Measurements from ENCODE around the gene LRRK2.

DNA sequence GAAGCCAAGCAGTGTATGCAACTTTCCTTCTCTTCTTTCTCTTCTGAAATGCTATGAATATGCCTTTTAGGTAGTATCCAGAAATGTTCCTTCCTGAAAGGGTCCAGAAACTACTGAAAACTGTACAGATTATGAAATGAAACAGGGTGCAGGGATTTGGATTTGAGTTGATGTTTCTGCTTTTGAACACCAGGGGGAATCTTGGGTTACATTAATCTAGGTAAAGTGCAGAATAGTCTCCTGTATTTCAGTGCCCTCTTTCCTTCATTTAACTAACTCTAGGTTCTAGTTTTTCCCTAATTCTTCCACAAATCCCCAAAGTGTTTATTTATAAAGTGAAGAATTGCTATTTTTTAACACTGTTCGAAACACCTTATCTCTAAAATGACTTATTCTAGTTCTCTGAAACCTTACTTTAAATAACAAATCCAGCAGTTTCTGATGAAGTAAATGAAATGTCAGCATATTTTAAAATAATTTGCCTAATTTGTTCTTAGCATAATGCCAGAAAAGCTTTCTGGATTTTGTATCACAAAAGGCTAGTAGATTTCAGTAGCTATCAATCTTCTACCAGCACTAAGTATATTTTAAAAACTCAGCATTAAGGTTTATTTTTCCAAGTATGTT, 111.9 kb downstream of the LRRK2 start:
- TF ChIP-seq ZNF658 (tag by site-specific recombination; IDR thresholded peaks at IDR 0.05) (no peak), HOXA7 (CRISPR knock-in tag; IDR thresholded peaks at IDR 0.05; ENCODE audit: borderline replicate concordance) (no peak), YY1 (tag by site-specific recombination; IDR thresholded peaks at IDR 0.05) (no peak), ZNF394 (tag by site-specific recombination; IDR thresholded peaks at IDR 0.05; ENCODE audit: borderline replicate concordance) (no peak), ZFP37 (tag by site-specific recombination; IDR thresholded peaks at IDR 0.05) (no peak), ZNF146 (tag by site-specific recombination; IDR thresholded peaks at IDR 0.05) (no peak), ZNF221 (tag by site-specific recombination; IDR thresholded peaks at IDR 0.05; ENCODE audit: borderline replicate concordance) (no peak), ZNF311 (tag by site-specific recombination; IDR thresholded peaks at IDR 0.05; ENCODE audit: borderline replicate concordance) (no peak), KLF9 (tag by site-specific recombination; IDR thresholded peaks at IDR 0.05; ENCODE audit: low read depth) (no peak), BCL11B (tag by site-specific recombination; IDR thresholded peaks at IDR 0.05; ENCODE audit: low read depth) (no peak), ZNF23 (tag by site-specific recombination; IDR thresholded peaks at IDR 0.05; ENCODE audit: borderline replicate concordance) (no peak)
- TF ChIP-seq, protein P1, sequence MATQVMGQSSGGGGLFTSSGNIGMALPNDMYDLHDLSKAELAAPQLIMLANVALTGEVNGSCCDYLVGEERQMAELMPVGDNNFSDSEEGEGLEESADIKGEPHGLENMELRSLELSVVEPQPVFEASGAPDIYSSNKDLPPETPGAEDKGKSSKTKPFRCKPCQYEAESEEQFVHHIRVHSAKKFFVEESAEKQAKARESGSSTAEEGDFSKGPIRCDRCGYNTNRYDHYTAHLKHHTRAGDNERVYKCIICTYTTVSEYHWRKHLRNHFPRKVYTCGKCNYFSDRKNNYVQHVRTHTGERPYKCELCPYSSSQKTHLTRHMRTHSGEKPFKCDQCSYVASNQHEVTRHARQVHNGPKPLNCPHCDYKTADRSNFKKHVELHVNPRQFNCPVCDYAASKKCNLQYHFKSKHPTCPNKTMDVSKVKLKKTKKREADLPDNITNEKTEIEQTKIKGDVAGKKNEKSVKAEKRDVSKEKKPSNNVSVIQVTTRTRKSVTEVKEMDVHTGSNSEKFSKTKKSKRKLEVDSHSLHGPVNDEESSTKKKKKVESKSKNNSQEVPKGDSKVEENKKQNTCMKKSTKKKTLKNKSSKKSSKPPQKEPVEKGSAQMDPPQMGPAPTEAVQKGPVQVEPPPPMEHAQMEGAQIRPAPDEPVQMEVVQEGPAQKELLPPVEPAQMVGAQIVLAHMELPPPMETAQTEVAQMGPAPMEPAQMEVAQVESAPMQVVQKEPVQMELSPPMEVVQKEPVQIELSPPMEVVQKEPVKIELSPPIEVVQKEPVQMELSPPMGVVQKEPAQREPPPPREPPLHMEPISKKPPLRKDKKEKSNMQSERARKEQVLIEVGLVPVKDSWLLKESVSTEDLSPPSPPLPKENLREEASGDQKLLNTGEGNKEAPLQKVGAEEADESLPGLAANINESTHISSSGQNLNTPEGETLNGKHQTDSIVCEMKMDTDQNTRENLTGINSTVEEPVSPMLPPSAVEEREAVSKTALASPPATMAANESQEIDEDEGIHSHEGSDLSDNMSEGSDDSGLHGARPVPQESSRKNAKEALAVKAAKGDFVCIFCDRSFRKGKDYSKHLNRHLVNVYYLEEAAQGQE (tag by site-specific recombination; IDR thresholded peaks at IDR 0.05), result no peak
- TF ChIP-seq, protein P2, sequence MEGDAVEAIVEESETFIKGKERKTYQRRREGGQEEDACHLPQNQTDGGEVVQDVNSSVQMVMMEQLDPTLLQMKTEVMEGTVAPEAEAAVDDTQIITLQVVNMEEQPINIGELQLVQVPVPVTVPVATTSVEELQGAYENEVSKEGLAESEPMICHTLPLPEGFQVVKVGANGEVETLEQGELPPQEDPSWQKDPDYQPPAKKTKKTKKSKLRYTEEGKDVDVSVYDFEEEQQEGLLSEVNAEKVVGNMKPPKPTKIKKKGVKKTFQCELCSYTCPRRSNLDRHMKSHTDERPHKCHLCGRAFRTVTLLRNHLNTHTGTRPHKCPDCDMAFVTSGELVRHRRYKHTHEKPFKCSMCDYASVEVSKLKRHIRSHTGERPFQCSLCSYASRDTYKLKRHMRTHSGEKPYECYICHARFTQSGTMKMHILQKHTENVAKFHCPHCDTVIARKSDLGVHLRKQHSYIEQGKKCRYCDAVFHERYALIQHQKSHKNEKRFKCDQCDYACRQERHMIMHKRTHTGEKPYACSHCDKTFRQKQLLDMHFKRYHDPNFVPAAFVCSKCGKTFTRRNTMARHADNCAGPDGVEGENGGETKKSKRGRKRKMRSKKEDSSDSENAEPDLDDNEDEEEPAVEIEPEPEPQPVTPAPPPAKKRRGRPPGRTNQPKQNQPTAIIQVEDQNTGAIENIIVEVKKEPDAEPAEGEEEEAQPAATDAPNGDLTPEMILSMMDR (tag by site-specific recombination; IDR thresholded peaks at IDR 0.05), result no peak
